Fibroblast of lung (primary cell): ENCODE measurements around the gene GIMAP1. TPM values are rescaled to one million over a fixed set of nuclear protein-coding genes. Genes with fewer than 3 reads are reported as not detected.

ENCODE experiments used
- DNase-seq, 2 donors: peaks; one replicate each; pipeline versions ENCODE4 v3.0.0 to v3.0.0-alpha.2; 2010; ENCODE audit warnings: low read depth in 2 of 2
- H2AFZ ChIP-seq: 2 replicates; pipeline ENCODE4 v1.5.1; 2012; ENCODE audit warnings: low read length, control low read depth, inconsistent platforms
- H3K27ac ChIP-seq: 2 replicates; pipeline ENCODE4 v1.5.1; 2011; ENCODE audit warnings: low read length, control low read depth; ENCODE audit not compliant: insufficient read depth
- H3K27me3 ChIP-seq: 2 replicates; pipeline ENCODE4 v1.5.1; 2011; ENCODE audit warnings: mild to moderate bottlenecking, low read length; ENCODE audit not compliant: control insufficient read depth, insufficient read depth
- H3K36me3 ChIP-seq: 2 replicates; pipeline ENCODE4 v1.5.1; 2011; ENCODE audit warnings: low read length; ENCODE audit not compliant: control insufficient read depth, insufficient read depth
- H3K4me1 ChIP-seq: 2 replicates; pipeline ENCODE4 v1.5.1; 2011; ENCODE audit warnings: low read length; ENCODE audit not compliant: control insufficient read depth, insufficient read depth; ENCODE audit errors: extremely low read depth
- H3K4me2 ChIP-seq: 2 replicates; pipeline ENCODE4 v1.5.1; 2011; ENCODE audit warnings: low read length, control low read depth; ENCODE audit not compliant: insufficient read depth; ENCODE audit errors: extremely low read depth
- H3K4me3 ChIP-seq, 4 experiments: fragments of 200-600 bp in 1 of 4; sonication (generic) in 1 of 4; replicated peaks in 1 of 4; 2 replicates each; pipeline ENCODE4 v1.5.1; 2011 to 2016; ENCODE audit warnings: low read length in 4 of 4, low read depth in 3 of 4, mild to moderate bottlenecking in 3 of 4, control low read depth in 2 of 4, inconsistent platforms in 1 of 4, mixed read lengths in 1 of 4; ENCODE audit not compliant: insufficient read depth in 1 of 4; ENCODE audit errors: control extremely low read depth in 1 of 4
- H3K79me2 ChIP-seq: 2 replicates; pipeline ENCODE4 v1.5.1; 2012; ENCODE audit warnings: mild to moderate bottlenecking, low read length, inconsistent platforms; ENCODE audit not compliant: control insufficient read depth, insufficient read depth
- H3K9ac ChIP-seq: 2 replicates; pipeline ENCODE4 v1.5.1; 2011; ENCODE audit warnings: mild to moderate bottlenecking, low read length, control low read depth; ENCODE audit not compliant: insufficient read depth
- H3K9me3 ChIP-seq: 2 replicates; pipeline ENCODE4 v1.5.1; 2012; ENCODE audit warnings: low read depth, low read length; ENCODE audit not compliant: control insufficient read depth, insufficient read depth
- H4K20me1 ChIP-seq: 2 replicates; pipeline ENCODE4 v1.5.1; 2011; ENCODE audit warnings: low read length; ENCODE audit not compliant: control insufficient read depth, insufficient read depth; ENCODE audit errors: extremely low read depth
- EZH2 ChIP-seq: IDR thresholded peaks from 2 replicates; pipeline ENCODE4 v1.5.1; 2012; ENCODE audit warnings: low read length, control low read depth, mild to moderate bottlenecking; ENCODE audit errors: missing control alignments
- polyA plus RNA-seq, 2 donors: library from polyadenylated mRNA; depleted of rRNA in 1 of 2; stranded (reverse) in 1 of 2; unstranded in 1 of 2; fragments of >200 nt; gene quantifications; 2 replicates each; pipeline ENCODE4 v1.2.1, GENCODE V29; 2011 to 2012; ENCODE audit warnings: missing spikeins in 1 of 2
- total RNA-seq: library from RNA; depleted of rRNA; stranded (reverse); fragments of >200 nt; gene quantifications from 2 replicates; pipeline ENCODE4 v1.2.1, GENCODE V29; 2014
- TF ChIP-seq, protein P1 (sequence below), 2 donors: IDR thresholded peaks in 1 of 2; conservative IDR thresholded peaks in 1 of 2; 1 replicate in 1 of 2; 2 replicates in 1 of 2; pipeline ENCODE4 v1.5.1; 2011 to 2012; ENCODE audit warnings: low read length in 2 of 2, control low read depth in 1 of 2, inconsistent platforms in 1 of 2, low read depth in 1 of 2, mild to moderate bottlenecking in 1 of 2

GIMAP1 gene
- total and polyA plus RNA-seq, 2 donors (not counting 1 experiment from before 2014, with no cell fraction given) = under 0.01 to 0.01 TPM

- TF ChIP-seq EZH2 = no peak
- TF ChIP-seq, protein P1, sequence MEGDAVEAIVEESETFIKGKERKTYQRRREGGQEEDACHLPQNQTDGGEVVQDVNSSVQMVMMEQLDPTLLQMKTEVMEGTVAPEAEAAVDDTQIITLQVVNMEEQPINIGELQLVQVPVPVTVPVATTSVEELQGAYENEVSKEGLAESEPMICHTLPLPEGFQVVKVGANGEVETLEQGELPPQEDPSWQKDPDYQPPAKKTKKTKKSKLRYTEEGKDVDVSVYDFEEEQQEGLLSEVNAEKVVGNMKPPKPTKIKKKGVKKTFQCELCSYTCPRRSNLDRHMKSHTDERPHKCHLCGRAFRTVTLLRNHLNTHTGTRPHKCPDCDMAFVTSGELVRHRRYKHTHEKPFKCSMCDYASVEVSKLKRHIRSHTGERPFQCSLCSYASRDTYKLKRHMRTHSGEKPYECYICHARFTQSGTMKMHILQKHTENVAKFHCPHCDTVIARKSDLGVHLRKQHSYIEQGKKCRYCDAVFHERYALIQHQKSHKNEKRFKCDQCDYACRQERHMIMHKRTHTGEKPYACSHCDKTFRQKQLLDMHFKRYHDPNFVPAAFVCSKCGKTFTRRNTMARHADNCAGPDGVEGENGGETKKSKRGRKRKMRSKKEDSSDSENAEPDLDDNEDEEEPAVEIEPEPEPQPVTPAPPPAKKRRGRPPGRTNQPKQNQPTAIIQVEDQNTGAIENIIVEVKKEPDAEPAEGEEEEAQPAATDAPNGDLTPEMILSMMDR (conservative IDR thresholded peaks at IDR 0.05 in 1 of 2, IDR thresholded peaks at IDR 0.05 in 1 of 2; ENCODE audit: low read depth in 1 of 2, low read length in 2 of 2) = no peak
- no peak overlapping the region for H3K27ac ChIP-seq
- H3K27me3 ChIP-seq = no peaks in the 10 kb centered on the region
- no peaks in the 10 kb centered on the region for H4K20me1 ChIP-seq
- no peak overlapping the region for H3K4me3 ChIP-seq
- no peaks in the 10 kb centered on the region for H3K4me1 ChIP-seq
- no peak overlapping the region for H3K4me2 ChIP-seq
- H3K79me2 ChIP-seq = no peaks in the 10 kb centered on the region
- H2AFZ ChIP-seq = no peak overlapping the region
- H3K9ac ChIP-seq = no peak overlapping the region
- no peaks in the 10 kb centered on the region for H3K36me3 ChIP-seq
- H3K9me3 ChIP-seq = no peaks in the 10 kb centered on the region
- no peak for DNase-seq
Measured at GRCh38 chr7:150738092-150738491, 21.7 kb downstream of the GIMAP1 start.

DNA sequence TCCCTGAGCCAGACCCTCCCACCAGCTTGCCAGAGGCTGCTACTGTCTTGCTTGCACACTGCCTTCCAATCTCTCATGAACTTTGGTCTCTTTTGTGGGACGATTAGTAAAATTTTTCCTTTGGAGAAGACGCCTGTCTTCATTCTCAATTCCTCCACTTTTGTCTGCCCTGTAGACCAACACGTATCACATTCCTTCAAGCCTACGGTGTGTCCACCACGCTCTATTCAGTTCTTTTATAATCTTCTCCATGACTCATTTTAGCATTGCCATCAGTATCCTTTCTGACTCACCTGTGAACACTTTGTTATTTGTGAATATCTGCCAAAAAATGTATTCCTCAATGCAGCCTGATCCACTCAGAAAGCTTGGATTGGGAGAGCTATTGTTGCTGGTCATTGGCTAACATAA, 22.2 kb downstream of the GIMAP1 start:
- H3K9ac ChIP-seq = no peak overlapping the region
- H3K9me3 ChIP-seq = no peaks in the 10 kb centered on the region
- TF ChIP-seq, protein P1 (conservative IDR thresholded peaks at IDR 0.05 in 1 of 2, IDR thresholded peaks at IDR 0.05 in 1 of 2; ENCODE audit: low read depth in 1 of 2, low read length in 2 of 2) = no peak
- TF ChIP-seq EZH2 = no peak
- H3K36me3 ChIP-seq = no peaks in the 10 kb centered on the region
- peak in 1 of 2 donors; percentile 10 for DNase-seq
- no peak overlapping the region for H3K27ac ChIP-seq
- H3K4me3 ChIP-seq = no peak overlapping the region
- no peaks in the 10 kb centered on the region for H3K79me2 ChIP-seq
- no peak overlapping the region for H2AFZ ChIP-seq
- no peaks in the 10 kb centered on the region for H3K27me3 ChIP-seq
- no peak overlapping the region for H3K4me2 ChIP-seq
- no peaks in the 10 kb centered on the region for H3K4me1 ChIP-seq
- H4K20me1 ChIP-seq = no peaks in the 10 kb centered on the region

- no peaks in the 10 kb centered on the region for H3K27me3 ChIP-seq
- no peak overlapping the region for H2AFZ ChIP-seq
- TF ChIP-seq, protein P1 (conservative IDR thresholded peaks at IDR 0.05 in 1 of 2, IDR thresholded peaks at IDR 0.05 in 1 of 2; ENCODE audit: low read depth in 1 of 2, low read length in 2 of 2) = no peak
- no peak for TF ChIP-seq EZH2
- H4K20me1 ChIP-seq = no peaks in the 10 kb centered on the region
- no peaks in the 10 kb centered on the region for H3K79me2 ChIP-seq
- H3K9ac ChIP-seq = no peak overlapping the region
- no peaks in the 10 kb centered on the region for H3K36me3 ChIP-seq
- no peaks in the 10 kb centered on the region for H3K9me3 ChIP-seq
- H3K4me3 ChIP-seq = no peak overlapping the region
- no peak overlapping the region for H3K4me2 ChIP-seq
- H3K27ac ChIP-seq = no peak overlapping the region
- no peak for DNase-seq
- H3K4me1 ChIP-seq = no peaks in the 10 kb centered on the region
Measured at GRCh38 chr7:150739033-150739432, 22.6 kb downstream of the GIMAP1 start.
